ENCODE data around the gene DRD2.

The DRD2 gene

GRCh38 chr11:113363996-113364641, 111.1 kb downstream of the DRD2 start:
- no peak for DNase-seq

GRCh38 chr11:113363406-113363805, 111.8 kb downstream of the DRD2 start:
- no peak for DNase-seq
